HG02943 (cell line): ENCODE measurements around the gene MACROD2.

ENCODE experiments used
- ATAC-seq: cut with Tn5 transposase; IDR thresholded peaks from one replicate; pipeline ENCODE4 v1.9.1; 2021; ENCODE audit warnings: mild to moderate bottlenecking, low read depth, moderate library complexity; ENCODE audit not compliant: unreplicated experiment

The MACROD2 gene

DNA sequence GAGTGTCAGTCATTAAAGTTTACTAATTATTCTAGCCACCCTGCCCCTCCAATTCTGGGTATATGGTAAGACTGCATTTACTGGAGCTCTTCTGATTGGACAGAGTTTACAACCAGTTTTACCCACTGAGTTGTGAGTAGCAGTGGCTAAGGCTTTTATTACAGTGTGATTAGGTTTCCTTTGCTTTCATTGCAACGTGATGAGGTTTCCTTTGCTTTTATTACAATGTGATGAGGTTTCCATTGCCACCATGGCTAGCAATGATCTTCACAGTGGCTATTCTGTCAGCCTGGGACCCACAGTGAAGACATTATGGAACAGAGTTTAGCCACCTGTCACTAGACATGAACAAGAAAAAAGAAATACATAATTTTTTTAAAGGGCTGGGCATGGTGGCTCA lies 1052.3 kb downstream of the MACROD2 start:
- ATAC-seq, result no peak

DNA sequence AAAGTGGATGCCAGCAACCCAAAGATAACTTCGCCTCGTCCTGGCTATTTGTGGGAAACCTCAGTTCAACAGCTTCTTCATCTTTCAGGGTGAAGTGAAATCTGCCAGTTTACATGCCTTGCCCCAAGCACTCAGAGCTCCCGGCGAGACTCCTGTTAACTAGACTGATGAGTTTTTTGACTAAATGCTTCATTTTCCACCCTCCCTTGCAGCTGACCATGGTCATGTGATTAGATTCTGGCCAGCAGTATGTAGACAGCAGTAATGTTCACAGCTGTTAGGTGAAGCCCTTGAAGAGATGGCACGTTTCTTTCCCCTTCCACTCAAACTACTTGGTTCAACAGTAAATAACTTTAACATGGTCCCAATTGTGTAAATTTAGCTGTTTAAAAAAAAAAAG lies 1060.9 kb downstream of the MACROD2 start:
- ATAC-seq, result no peak

DNA sequence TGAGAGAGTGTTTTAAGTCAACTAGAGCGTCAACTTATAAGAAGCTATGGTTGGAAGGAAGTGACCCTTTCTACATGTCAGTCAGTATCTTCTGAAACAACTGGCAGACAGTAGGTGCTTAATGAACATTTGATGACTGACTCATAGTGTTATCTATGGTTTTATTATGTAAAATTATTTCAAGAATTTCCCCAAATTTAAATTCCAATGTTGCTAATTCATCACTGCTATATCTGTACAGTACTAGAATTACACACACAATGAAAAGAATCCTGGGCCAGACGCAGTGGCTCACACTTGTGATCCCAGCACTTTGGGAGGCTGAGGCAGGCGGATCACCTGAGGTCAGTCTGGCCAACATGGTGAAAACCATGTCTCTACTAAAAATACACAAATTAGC lies 1063.5 kb downstream of the MACROD2 start:
- ATAC-seq, result no peak

DNA sequence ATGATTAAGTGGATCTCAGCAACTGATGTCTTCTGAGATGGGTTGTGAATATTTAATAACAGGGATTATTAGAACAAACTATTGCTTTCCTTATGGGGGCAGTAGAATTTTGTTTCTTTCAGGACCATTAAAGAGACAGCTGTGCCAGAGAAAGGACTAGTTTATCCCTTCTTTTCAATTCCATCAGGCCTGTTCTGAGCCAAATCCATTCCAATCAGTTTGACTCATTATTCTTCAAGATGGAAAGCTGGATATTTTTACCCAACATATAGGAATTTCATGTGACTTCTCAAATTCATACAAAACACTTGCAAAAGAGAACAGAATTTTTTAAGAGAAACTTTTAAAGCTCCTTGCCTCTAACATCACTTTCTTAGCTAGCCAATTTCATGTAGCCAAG lies 1064.1 kb downstream of the MACROD2 start:
- ATAC-seq, result no peak

DNA sequence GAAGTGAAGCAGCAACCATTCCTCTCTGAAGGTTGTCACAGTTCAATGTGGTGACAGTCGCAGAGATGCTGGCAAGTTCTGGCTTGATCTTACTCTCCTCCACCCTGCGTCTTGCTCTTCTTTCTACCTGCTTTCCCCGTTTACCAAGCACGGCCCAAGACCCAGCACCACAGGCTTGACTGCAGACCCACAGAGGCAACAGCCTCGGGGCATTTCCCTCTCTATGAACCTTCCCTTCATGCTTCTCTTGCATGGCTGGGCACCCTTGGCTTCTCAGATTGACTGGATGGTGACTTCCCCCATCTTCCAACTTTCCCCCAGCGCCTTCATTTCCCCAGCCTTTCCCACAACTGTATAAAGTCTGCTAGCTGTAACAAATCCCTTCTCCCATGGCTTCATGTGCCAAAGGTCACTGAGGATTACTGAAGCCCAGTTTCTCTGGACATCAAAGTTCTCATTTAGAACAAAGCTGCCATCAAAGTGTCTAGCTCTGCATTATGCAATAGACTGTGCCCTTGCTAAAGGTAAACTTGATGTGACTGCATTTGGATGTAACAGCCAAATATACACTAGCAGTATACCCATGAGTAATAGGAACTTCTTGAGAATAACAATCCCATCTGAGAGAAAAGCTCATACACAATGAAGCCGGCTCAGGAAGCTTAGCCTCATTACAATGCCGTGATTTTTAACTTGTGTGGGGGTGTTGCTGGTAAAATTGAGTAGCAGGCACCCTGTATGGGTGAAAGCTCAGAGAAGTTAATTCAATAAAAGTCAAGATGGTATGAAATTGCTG lies 1065.1 kb downstream of the MACROD2 start:
- no peak for ATAC-seq

DNA sequence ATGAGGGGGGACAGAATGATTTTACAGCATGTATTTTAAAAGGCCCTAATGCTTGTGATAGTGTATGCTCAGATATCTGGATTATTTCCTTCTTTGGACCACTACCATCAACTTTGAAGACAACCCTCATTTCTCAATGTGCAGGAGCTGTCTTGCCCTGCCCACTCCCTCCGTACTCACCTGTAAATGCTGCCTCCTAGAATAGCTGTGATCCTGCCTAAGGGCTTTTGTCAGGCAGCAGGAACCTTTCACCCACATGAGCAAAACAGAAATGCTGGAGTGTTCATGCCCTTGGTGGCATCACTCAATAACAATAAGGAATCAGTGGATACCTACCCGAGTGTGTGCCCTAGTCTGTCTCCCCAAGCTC lies 1065.7 kb downstream of the MACROD2 start:
- ATAC-seq, result no peak

DNA sequence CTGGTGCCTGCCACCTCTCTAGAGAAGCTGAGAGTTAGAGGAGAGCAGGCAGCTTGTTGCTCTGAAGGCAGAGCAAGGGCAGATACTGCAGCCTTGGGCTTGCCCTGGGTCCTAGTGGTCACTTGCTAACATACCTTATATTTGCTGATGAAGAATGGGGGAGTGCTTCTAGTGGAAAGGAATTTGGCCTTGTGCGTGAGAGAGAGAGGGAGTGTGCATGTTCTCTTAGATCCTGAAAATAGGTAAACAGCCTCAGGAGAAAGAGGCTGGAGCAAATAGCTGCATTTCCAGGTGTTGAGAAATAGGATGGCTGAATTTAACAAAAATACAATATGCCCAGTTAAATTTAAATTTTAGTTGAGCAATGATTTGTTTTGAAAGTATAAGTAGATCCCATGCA lies 1066.6 kb downstream of the MACROD2 start:
- no peak for ATAC-seq

DNA sequence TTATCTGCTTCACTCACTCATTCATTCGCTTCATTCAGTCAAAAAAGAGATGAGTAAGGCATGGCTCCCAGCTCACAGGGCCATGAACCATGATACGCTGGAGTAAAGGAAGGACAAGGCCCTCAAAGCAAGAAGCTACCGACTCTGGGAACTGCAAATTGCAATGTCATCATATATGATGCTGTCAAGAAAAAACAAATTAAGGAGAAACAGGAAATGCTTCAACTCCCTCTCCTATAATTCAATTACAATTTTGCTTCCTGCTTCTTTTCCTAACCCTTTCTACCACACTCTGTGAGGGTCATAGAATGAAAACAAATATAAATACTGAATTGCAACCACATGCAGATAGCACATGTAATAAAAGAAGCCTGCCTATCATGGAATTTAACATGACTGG lies 1067.8 kb downstream of the MACROD2 start:
- ATAC-seq, result no peak

DNA sequence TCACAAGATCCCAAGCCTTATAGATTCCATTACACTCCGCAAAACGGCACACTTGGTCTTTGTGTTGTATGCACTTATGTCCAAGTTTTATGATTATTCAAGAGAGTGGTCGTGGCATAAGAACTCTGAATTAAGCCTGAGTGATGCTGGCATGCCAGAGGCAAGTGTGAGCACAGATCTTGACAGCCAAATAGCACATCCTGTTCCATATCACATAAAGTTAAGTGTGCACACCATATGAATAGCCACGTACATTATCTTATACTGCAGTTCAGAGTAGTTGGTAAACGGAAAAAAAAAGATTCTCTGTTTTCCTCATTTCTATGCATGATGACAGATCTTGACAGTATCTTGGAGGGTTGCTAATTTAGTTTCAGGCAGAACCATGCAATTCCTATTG lies 1069.4 kb downstream of the MACROD2 start:
- no peak for ATAC-seq

DNA sequence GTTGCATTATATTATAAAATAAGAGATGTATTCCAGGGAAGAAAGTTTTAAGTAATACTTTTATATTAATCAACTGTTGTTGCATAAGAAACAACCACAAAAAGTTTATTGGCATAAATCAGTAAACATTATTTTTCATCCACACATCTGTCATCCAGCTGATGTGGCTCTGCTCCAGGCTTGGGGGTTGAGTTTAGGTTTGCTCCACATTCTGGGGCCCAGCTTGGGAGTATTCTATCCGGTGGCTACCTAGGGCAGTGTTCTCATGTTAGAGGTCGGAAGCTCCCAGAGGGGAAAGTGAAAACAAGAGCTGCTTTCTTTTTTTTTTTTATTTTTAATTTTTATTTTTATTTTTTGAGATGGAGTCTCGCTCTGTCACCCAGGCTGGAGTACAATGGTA lies 1070.5 kb downstream of the MACROD2 start:
- no peak for ATAC-seq

DNA sequence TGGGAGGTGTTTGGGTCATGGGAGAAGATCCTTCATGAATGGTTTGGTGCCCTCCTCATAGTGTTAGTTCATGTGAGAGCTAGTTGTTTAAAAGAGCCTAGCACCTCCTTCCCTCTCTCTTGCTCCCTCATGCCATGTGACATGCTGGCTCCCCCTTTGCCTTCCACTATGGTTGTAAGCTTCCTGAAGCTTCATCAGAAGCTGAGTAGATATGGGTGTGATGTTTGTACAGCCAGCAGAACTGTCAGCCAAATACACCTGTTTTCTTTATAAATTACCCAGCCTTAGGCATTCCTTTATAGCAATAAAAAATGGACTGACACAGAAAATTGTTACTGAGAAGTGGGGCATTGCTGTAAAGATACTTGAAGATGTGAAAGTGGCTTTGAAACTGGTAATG lies 1073.2 kb downstream of the MACROD2 start:
- no peak for ATAC-seq

DNA sequence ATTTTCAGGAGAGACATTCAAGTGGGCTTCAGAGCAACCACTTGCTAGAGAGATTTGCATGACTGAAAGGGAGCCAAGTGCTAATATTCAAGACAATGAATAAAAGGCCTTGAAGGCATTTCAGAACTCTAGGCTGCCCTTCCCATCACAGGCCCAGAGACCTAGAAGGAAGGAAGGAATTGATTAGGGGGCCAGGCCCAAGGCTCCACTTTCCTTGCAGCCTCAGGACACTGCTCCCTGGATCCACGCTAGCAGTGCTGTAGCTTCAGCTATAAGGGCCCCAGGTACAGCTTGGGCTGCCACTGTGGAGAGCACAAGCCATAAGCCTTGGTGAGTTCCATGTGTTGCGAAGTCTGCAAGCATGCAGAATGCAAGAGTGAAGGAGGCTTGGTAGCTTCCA lies 1074.0 kb downstream of the MACROD2 start:
- ATAC-seq, result no peak

DNA sequence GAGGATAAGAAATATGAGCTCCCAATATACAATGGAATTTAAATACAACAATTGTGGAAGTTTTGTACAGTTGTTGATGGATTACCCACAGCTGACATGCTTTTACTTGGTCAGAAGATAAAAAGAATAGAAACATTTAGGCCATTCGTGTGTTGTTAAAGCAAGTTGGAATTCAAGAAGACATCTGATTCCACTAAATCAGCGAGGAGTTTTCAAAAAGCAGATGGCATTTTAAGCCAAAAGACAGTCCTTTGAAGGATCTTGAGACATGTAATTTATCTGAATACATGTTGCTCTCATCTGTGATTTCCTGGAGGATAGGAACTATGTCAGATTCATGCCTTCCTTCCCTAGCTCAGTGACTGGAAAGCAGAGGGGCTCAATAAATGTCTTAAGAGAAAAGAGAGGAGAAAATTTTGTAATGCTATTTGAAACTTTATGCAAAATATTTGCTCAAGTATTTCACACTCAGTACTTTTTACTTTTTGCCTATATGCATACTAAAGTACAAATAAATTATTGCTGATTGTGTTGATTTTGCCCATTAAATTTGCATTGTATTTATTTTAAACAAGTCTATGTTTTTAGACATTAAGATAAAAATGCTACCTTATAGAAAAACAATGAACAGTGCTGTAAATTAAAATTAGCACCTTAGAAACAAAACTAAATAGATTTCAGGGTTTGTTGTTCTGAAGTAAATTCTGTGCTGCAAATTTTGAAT lies 1075.9 kb downstream of the MACROD2 start:
- ATAC-seq, result no peak

DNA sequence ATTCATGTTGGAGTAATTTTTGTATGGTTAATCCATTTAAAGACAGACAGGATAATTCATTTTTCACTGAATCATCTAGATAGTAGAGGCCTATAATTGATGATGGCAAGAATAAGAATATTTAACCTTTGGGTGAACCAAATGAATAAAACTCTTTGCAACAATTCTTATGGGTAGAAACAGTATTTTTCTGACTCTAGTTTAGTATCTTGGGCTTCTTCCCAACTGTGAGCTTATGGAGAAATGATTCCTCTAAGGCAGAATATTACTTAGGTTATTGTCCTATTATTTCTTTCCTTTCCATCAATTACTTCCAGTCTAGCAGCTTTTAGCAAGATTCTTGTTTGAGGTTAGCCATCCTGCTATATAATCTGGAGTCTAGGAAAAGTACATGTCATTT lies 1077.0 kb downstream of the MACROD2 start:
- ATAC-seq, result no peak

DNA sequence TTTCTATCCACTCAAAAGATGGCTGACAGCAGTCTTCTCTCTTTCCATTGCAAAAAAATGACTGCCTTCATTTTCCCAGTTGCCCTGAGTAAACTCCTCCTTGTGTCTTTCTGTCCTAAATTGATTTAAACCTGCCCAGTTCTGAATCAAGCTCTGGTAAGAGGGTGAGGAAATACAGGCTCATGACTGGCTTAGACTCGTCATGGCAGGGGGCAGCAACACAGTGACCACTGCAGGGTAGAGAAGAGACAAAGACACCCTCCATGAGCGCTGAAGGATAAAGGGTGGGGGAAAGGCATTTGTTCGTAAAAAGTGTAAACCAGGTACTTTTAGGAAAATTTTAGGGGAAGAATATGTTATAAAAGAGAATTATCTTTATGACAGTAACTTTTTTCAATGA lies 1080.3 kb downstream of the MACROD2 start:
- no peak for ATAC-seq

DNA sequence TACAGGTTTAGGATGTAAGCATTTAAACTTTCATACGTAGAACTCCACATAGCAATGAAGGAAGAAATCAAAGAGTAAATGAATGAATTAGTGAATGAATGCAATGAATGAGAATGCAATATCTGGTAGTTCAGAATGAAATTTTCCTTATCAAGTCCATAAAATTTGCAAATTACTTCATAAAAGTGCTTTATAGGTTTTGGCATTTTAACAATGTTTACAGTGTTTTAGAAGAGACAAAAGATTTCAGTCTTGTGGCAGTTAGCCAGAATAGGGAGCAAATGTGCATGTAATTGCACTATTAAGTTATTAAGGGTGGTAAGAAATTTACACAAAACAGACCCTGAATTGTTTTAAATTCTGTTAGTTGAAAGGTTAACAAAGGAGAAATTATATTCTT lies 1081.5 kb downstream of the MACROD2 start:
- ATAC-seq, result no peak

DNA sequence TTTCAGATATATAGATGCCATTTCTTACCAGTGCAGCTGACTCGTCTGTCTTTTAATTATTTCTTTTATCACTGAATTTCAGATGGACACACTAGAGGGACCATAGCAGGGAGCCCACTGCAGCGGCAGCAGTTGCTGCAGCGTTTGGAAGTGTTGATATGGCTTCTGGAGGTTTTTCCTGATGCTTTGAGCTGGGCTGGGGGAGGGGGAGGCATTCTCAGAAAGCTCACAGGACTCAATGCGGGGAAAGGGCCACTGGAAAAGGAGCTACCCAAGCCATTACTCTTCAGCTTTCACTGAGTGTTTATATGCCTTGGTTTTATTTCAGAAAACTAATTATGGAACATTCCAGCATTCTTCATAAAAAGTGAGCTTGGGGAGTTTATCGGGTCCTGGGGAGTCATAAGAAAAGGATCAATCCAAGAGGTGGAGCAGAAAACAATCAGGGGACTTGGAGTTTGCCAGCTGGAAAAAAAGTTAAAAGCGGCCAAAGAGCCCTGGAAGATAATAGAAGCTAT lies 1082.5 kb downstream of the MACROD2 start:
- no peak for ATAC-seq

DNA sequence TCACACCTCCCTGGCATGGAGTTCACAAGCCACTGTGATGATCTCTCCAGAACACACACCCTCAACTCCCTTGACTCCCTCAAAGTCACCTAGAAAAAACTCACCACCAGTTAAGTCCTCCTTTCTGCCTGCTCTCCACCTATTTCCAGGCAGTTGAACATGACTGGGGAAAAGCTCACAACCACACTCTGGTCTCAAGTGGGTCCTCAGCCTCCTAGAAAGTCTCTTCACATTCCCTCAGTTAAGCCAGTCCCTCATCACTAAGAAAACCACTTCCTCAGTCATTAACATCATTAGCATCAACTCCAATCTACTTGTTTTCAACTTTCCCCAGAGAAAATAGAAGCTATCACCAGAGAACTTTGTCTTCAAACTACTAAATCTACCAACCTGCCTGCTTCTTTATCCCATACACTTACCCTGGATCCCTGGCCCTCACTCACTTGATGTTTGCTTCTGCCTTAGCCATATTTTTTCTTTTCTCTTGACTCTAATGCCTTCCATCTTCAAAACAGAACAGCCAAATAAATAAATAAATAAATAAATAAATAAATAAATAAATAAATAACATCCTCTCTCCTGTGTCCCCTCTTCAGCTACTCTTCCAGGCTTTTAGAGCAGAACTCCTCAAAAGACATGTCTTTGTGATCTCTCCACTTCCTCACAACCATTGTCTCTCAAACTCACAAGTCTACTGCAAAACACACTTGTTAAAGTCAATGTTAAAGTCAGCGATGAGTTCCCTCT lies 1084.5 kb downstream of the MACROD2 start:
- ATAC-seq, result no peak

DNA sequence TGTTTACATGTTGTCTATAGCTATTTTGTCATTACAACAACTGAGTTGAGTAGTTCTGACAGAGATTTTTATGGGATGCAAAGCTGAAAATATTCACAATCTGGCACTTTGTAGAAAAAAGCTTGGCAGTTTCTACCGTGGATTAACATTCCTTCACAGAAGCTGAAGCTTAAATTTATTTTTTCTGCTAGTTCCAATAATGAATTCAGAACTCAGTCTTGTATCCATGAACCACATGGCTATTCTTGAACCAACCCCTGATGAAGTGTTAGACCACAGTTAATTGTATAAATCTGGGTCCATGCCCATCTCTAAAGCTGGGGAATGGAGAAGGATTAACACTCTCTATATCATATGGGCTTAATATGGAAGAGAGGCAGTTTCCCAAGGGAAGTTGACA lies 1085.9 kb downstream of the MACROD2 start:
- no peak for ATAC-seq

DNA sequence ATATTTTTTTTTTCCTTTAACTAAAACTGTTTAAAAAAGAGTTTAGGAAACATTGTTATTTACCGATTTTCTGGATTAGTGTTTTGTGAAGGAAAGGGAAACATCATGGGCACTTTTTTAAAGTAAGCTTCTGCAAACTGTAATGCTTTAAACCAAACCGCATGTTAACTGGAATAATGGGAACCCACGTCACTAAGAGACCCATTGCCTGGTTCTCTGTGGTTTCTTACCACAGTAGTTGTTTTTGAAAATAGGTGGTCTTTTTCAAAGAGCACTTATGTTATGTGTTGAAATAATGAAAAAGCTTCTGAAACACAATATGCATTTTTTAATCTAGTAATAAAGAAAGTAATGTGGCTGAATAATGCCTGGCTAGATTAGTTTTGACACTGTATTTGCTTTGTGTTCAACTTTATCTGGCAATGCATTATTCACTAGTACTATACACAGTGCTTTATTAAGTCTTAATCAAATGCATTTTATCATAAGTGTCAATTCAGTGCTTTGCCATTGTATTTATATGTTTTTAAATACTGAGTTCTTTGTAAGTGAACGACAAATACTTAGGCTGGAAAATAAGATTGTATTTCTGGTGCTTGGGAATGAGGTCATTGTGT lies 1096.2 kb downstream of the MACROD2 start:
- ATAC-seq, result no peak

DNA sequence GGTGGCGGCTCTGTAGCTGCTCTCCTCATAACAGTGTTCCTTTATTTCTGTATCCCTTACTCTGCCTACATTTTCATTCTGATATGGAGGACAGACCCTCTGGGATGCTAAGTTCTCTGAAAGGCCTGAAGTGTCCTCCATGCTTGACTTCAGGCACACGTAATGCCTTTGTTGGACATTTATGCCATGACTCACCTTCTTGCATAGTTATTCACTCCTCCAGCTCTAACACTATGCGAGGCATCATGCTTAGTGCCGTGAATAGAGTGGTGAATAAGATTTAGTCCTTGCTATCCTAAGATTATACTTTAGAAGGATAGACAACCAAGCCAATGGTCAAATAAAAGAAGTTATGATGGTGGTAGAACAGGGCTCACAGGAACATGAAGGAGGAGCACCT lies 1103.0 kb downstream of the MACROD2 start:
- no peak for ATAC-seq
